DOHH2 (cell line): ENCODE results near the gene TXK.

ENCODE experiments used
- CTCF ChIP-seq: fragments of 200-600 bp; sonication (generic); IDR thresholded peaks from one replicate; pipeline ENCODE4 v1.5.1; 2014; ENCODE audit warnings: antibody characterized with exemption, mild to moderate bottlenecking, low read depth, low read length; ENCODE audit not compliant: poor library complexity, severe bottlenecking
- EZH2phosphoT487 ChIP-seq: fragments of 200-600 bp; sonication (generic); IDR thresholded peaks from 2 replicates; pipeline ENCODE4 v1.6.1; 2017; ENCODE audit warnings: borderline replicate concordance, mild to moderate bottlenecking, antibody characterized with exemption, low read length, moderate library complexity, mixed read lengths

GRCh38 chr4:48173056-48173991 lies 39.3 kb upstream of the TXK start:
- TF ChIP-seq CTCF = no peak
- TF ChIP-seq EZH2phosphoT487 = no peak
